WTC11 (cell line): ENCODE measurements around the gene SLC24A3. TPM values are rescaled to one million over a fixed set of nuclear protein-coding genes. Genes with fewer than 3 reads are reported as not detected.

Experiments used
- ATAC-seq: fragments of 200-7000 bp; cut with Tn5 transposase; 2 replicates; pipeline ENCODE4 v1.10.0; 2021; ENCODE audit warnings: mild to moderate bottlenecking, moderate library complexity
- CTCF ChIA-PET: fragments of 300-600 bp; sonication (Branson Sonifier 250); formaldehyde crosslinking; loops from one replicate; lab custom pipeline; 2021; ENCODE audit warnings: antibody characterized with exemption; lab: Charles Lee
- POLR2A ChIA-PET: fragments of 350-600 bp; sonication (Branson Sonifier 250); formaldehyde crosslinking; loops from one replicate; lab custom pipeline; 2021; ENCODE audit warnings: antibody characterized with exemption; lab: Charles Lee
- DNase-seq: peaks from one replicate; pipeline ENCODE4 v3.0.0; 2021; ENCODE audit warnings: low spot score
- H3K27ac Mint-ChIP-seq: 2 replicates; pipeline ENCODE4 v1.8.0; 2021; ENCODE audit warnings: mixed read lengths
- H3K27me3 Mint-ChIP-seq: 2 replicates; pipeline ENCODE4 v1.8.0; 2021; ENCODE audit warnings: low read depth, mild to moderate bottlenecking, moderate library complexity, mixed read lengths
- H3K36me3 Mint-ChIP-seq: 2 replicates; pipeline ENCODE4 v1.8.0; 2021; ENCODE audit warnings: mixed read lengths
- H3K4me1 Mint-ChIP-seq: 2 replicates; pipeline ENCODE4 v1.8.0; 2022; ENCODE audit warnings: mixed read lengths
- H3K4me3 Mint-ChIP-seq: 2 replicates; pipeline ENCODE4 v1.8.0; 2021; ENCODE audit warnings: mild to moderate bottlenecking, moderate library complexity, mixed read lengths
- H3K9me3 Mint-ChIP-seq: 2 replicates; pipeline ENCODE4 v1.8.0; 2021; ENCODE audit warnings: mixed read lengths
- E2F4 ChIP-seq: sonication (generic); formaldehyde crosslinking; IDR thresholded peaks from 2 replicates; pipeline ENCODE4 v1.8.1; 2022; ENCODE audit warnings: low read depth, mild to moderate bottlenecking, moderate library complexity, missing genetic modification reagents, borderline replicate concordance
- FOXK1 ChIP-seq: sonication (generic); formaldehyde crosslinking; IDR thresholded peaks from 2 replicates; pipeline ENCODE4 v1.8.0; 2022; ENCODE audit warnings: mild to moderate bottlenecking, moderate library complexity, missing genetic modification reagents
- GRHL2 ChIP-seq: fragments of 250-450 bp; sonication (Bioruptor Pico); IDR thresholded peaks from 2 replicates; pipeline ENCODE4 v1.8.0; 2022; ENCODE audit warnings: mild to moderate bottlenecking, moderate library complexity; ENCODE audit not compliant: insufficient replicate concordance, severe bottlenecking
- IRF1 ChIP-seq: sonication (generic); formaldehyde crosslinking; IDR thresholded peaks from 2 replicates; pipeline ENCODE4 v1.8.0; 2023; ENCODE audit warnings: missing genetic modification reagents
- JAZF1 ChIP-seq: fragments of 250-450 bp; sonication (Bioruptor Pico); IDR thresholded peaks from 2 replicates; pipeline ENCODE4 v1.9.0; 2021; ENCODE audit warnings: moderate library complexity, mild to moderate bottlenecking, inconsistent platforms
- NR2C2 ChIP-seq: sonication (generic); formaldehyde crosslinking; IDR thresholded peaks from 2 replicates; pipeline ENCODE4 v1.8.0; 2022; ENCODE audit warnings: mild to moderate bottlenecking, missing genetic modification reagents
- NR3C1 ChIP-seq: sonication (generic); formaldehyde crosslinking; conservative IDR thresholded peaks from 2 replicates; pipeline ENCODE4 v1.8.1; 2023; ENCODE audit warnings: low read depth, mild to moderate bottlenecking, missing genetic modification reagents
- TEAD1 ChIP-seq: sonication (generic); formaldehyde crosslinking; IDR thresholded peaks from 2 replicates; pipeline ENCODE4 v1.8.0; 2022; ENCODE audit warnings: mild to moderate bottlenecking, missing genetic modification reagents
- ZMAT4 ChIP-seq: fragments of 250-450 bp; sonication (Bioruptor Pico); IDR thresholded peaks from 2 replicates; pipeline ENCODE4 v1.9.0; 2021; ENCODE audit warnings: mild to moderate bottlenecking
- ZNF512 ChIP-seq: sonication (generic); formaldehyde crosslinking; IDR thresholded peaks from 2 replicates; pipeline ENCODE4 v1.8.1; 2022; ENCODE audit warnings: missing genetic modification reagents, borderline replicate concordance
- total RNA-seq: library from RNA; stranded (reverse); gene quantifications from 3 replicates; pipeline ENCODE4 v1.2.3, GENCODE V29; 2021
- TF ChIP-seq, protein P1 (sequence below): sonication (generic); formaldehyde crosslinking; IDR thresholded peaks from 2 replicates; pipeline ENCODE4 v1.8.1; 2022; ENCODE audit warnings: mild to moderate bottlenecking, missing genetic modification reagents, moderate library complexity, borderline replicate concordance
- TF ChIP-seq, protein P2 (sequence below): sonication (generic); formaldehyde crosslinking; IDR thresholded peaks from 2 replicates; pipeline ENCODE4 v1.8.1; 2022; ENCODE audit warnings: low read depth, missing genetic modification reagents, borderline replicate concordance
- TF ChIP-seq, protein P3 (sequence below): sonication (generic); formaldehyde crosslinking; IDR thresholded peaks from 2 replicates; pipeline ENCODE4 v1.8.0; 2023; ENCODE audit warnings: missing genetic modification reagents, mild to moderate bottlenecking, borderline replicate concordance
- TF ChIP-seq, protein P4 (sequence below): sonication (generic); formaldehyde crosslinking; IDR thresholded peaks from 2 replicates; pipeline ENCODE4 v1.8.1; 2023; ENCODE audit warnings: mild to moderate bottlenecking, missing genetic modification reagents, moderate library complexity
- TF ChIP-seq, protein P5 (sequence below): sonication (generic); formaldehyde crosslinking; conservative IDR thresholded peaks from 2 replicates; pipeline ENCODE4 v1.8.1; 2023; ENCODE audit warnings: mild to moderate bottlenecking, low read depth, missing genetic modification reagents, moderate library complexity

The SLC24A3 gene
- total RNA-seq, 1 experiment from 2014 or later: 5.7 TPM

DNA sequence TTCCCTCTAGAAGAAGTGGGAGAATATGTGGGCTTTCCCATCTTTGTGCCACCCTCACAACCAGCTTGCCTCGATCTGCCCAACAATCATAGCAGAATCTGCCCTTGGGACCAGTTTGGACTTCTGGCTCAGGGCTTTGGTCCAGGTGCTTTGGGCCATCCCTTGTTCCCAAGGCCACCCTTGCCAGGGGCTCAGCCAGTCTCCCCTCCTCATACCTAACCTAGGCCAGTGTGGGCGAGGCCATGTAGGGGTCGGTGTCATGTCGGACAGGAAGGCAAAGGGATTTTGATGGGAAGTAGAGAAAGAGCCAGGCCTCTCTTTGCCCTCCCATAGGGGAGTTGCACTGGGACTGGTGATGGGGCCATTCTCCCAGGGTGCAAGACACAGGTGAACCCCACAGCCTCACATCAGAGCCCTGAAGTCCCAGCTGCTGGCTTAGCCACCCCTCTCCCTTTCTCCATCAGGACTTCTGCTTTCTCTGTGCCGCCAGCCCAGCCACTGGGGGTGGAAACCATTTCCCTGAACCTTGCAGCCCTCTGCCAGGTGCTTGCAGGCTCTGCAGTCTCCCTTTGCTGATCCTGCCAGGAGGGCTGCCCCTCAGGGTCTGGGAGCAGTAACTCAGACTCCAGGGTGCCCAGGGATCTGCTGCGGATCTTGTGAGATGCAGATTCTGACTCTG is 60.7 kb downstream of the SLC24A3 start (continued):
- no peak for TF ChIP-seq E2F4
- TF ChIP-seq TEAD1 (CRISPR knock-in tag): no peak
- TF ChIP-seq GRHL2 (CRISPR knock-in tag): no peak
- TF ChIP-seq ZMAT4 (CRISPR knock-in tag): no peak

- Mint-ChIP-seq H3K27me3 (no peaks in the 10 kb centered on the region), H3K4me3 (no peak overlapping the region), H3K4me1 (peaks cover 19% of the 10 kb centered on the region), H3K27ac (no peak overlapping the region), H3K9me3 (no peaks in the 10 kb centered on the region; the same call in 1 of the 2 replicates), H3K36me3 (no peaks in the 10 kb centered on the region)
- DNase-seq (no peak), ATAC-seq (no peak)
- ChIA-PET CTCF (interaction anchor here (1.0 kb wide), 1 partner anchor 8 kb away, joined by 4 read pairs; no protein-coding TSS in a partner anchor), POLR2A (interaction anchor here (1.2 kb wide), 1 partner anchor 8 kb away, joined by 3 read pairs; no protein-coding TSS in a partner anchor)
- no peak for TF ChIP-seq NR3C1 (CRISPR knock-in tag)
- TF ChIP-seq, protein P1, sequence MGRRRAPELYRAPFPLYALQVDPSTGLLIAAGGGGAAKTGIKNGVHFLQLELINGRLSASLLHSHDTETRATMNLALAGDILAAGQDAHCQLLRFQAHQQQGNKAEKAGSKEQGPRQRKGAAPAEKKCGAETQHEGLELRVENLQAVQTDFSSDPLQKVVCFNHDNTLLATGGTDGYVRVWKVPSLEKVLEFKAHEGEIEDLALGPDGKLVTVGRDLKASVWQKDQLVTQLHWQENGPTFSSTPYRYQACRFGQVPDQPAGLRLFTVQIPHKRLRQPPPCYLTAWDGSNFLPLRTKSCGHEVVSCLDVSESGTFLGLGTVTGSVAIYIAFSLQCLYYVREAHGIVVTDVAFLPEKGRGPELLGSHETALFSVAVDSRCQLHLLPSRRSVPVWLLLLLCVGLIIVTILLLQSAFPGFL (CRISPR knock-in tag): no peak
- TF ChIP-seq, protein P2, sequence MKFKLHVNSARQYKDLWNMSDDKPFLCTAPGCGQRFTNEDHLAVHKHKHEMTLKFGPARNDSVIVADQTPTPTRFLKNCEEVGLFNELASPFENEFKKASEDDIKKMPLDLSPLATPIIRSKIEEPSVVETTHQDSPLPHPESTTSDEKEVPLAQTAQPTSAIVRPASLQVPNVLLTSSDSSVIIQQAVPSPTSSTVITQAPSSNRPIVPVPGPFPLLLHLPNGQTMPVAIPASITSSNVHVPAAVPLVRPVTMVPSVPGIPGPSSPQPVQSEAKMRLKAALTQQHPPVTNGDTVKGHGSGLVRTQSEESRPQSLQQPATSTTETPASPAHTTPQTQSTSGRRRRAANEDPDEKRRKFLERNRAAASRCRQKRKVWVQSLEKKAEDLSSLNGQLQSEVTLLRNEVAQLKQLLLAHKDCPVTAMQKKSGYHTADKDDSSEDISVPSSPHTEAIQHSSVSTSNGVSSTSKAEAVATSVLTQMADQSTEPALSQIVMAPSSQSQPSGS (CRISPR knock-in tag): no peak
- TF ChIP-seq ZNF512 (CRISPR knock-in tag): no peak
- TF ChIP-seq, protein P3, sequence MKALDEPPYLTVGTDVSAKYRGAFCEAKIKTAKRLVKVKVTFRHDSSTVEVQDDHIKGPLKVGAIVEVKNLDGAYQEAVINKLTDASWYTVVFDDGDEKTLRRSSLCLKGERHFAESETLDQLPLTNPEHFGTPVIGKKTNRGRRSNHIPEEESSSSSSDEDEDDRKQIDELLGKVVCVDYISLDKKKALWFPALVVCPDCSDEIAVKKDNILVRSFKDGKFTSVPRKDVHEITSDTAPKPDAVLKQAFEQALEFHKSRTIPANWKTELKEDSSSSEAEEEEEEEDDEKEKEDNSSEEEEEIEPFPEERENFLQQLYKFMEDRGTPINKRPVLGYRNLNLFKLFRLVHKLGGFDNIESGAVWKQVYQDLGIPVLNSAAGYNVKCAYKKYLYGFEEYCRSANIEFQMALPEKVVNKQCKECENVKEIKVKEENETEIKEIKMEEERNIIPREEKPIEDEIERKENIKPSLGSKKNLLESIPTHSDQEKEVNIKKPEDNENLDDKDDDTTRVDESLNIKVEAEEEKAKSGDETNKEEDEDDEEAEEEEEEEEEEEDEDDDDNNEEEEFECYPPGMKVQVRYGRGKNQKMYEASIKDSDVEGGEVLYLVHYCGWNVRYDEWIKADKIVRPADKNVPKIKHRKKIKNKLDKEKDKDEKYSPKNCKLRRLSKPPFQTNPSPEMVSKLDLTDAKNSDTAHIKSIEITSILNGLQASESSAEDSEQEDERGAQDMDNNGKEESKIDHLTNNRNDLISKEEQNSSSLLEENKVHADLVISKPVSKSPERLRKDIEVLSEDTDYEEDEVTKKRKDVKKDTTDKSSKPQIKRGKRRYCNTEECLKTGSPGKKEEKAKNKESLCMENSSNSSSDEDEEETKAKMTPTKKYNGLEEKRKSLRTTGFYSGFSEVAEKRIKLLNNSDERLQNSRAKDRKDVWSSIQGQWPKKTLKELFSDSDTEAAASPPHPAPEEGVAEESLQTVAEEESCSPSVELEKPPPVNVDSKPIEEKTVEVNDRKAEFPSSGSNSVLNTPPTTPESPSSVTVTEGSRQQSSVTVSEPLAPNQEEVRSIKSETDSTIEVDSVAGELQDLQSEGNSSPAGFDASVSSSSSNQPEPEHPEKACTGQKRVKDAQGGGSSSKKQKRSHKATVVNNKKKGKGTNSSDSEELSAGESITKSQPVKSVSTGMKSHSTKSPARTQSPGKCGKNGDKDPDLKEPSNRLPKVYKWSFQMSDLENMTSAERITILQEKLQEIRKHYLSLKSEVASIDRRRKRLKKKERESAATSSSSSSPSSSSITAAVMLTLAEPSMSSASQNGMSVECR (CRISPR knock-in tag): no peak
- TF ChIP-seq NR2C2: no peak
- TF ChIP-seq, protein P4, sequence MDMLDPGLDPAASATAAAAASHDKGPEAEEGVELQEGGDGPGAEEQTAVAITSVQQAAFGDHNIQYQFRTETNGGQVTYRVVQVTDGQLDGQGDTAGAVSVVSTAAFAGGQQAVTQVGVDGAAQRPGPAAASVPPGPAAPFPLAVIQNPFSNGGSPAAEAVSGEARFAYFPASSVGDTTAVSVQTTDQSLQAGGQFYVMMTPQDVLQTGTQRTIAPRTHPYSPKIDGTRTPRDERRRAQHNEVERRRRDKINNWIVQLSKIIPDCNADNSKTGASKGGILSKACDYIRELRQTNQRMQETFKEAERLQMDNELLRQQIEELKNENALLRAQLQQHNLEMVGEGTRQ: no peak
- TF ChIP-seq, protein P5, sequence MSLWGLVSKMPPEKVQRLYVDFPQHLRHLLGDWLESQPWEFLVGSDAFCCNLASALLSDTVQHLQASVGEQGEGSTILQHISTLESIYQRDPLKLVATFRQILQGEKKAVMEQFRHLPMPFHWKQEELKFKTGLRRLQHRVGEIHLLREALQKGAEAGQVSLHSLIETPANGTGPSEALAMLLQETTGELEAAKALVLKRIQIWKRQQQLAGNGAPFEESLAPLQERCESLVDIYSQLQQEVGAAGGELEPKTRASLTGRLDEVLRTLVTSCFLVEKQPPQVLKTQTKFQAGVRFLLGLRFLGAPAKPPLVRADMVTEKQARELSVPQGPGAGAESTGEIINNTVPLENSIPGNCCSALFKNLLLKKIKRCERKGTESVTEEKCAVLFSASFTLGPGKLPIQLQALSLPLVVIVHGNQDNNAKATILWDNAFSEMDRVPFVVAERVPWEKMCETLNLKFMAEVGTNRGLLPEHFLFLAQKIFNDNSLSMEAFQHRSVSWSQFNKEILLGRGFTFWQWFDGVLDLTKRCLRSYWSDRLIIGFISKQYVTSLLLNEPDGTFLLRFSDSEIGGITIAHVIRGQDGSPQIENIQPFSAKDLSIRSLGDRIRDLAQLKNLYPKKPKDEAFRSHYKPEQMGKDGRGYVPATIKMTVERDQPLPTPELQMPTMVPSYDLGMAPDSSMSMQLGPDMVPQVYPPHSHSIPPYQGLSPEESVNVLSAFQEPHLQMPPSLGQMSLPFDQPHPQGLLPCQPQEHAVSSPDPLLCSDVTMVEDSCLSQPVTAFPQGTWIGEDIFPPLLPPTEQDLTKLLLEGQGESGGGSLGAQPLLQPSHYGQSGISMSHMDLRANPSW (CRISPR knock-in tag): no peak
- TF ChIP-seq IRF1: no peak
- TF ChIP-seq FOXK1 (CRISPR knock-in tag): no peak
- TF ChIP-seq JAZF1 (CRISPR knock-in tag): no peak
- no peak for TF ChIP-seq ZMAT4 (CRISPR knock-in tag)
These were observed 61.6 kb downstream of the SLC24A3 start for GRCh38 chr20:19274001-19274400.
